Activated gamma-delta T cell treated with Interleukin-2 at 50 U/mL for 16 hours (primary cell): ENCODE data around the gene GPR148.

Experiments used
- DNase-seq: peaks from one replicate; pipeline ENCODE4 v3.0.0-alpha.2; 2020

The GPR148 gene

GRCh38 chr2:130769343-130769907, 40.6 kb downstream of the GPR148 start:
- no peak for DNase-seq

GRCh38 chr2:130776550-130776949, 47.7 kb downstream of the GPR148 start:
- DNase-seq: no peak

- DNase-seq: no peak
These were observed 49.9 kb downstream of the GPR148 start for GRCh38 chr2:130778781-130779180.
